WERI-Rb-1 (cell line): ENCODE results near the gene TMEM109.

Source experiments
- DNase-seq: peaks from one replicate; pipeline ENCODE4 v3.0.0-alpha.2; 2020
- H3K27ac ChIP-seq: fragments of 250-450 bp; sonication (Bioruptor Pico); 2 replicates; pipeline ENCODE4 v1.5.1; 2020; ENCODE audit warnings: mild to moderate bottlenecking, moderate library complexity
- H3K27me3 ChIP-seq: fragments of 250-450 bp; sonication (Bioruptor Pico); 2 replicates; pipeline ENCODE4 v1.5.1; 2021; ENCODE audit warnings: mild to moderate bottlenecking, low read depth, moderate library complexity; ENCODE audit not compliant: insufficient read depth, severe bottlenecking
- H3K36me3 ChIP-seq: fragments of 250-450 bp; sonication (Bioruptor Pico); 2 replicates; pipeline ENCODE4 v1.5.1; 2020; ENCODE audit warnings: mild to moderate bottlenecking, moderate library complexity
- H3K4me3 ChIP-seq: 2 replicates; pipeline ENCODE4 v1.5.1; 2011; ENCODE audit warnings: low read depth, mild to moderate bottlenecking, control low read depth, low read length
- H3K9me3 ChIP-seq: fragments of 250-450 bp; sonication (Bioruptor Pico); 2 replicates; pipeline ENCODE4 v1.5.1; 2021; ENCODE audit warnings: mild to moderate bottlenecking, moderate library complexity; ENCODE audit not compliant: severe bottlenecking
- CTCF ChIP-seq: IDR thresholded peaks from 2 replicates; pipeline ENCODE4 v1.5.1; 2011; ENCODE audit warnings: low read depth, mild to moderate bottlenecking, control low read depth, inconsistent platforms, low read length

Gene TMEM109

GRCh38 chr11:60887556-60887955, 26.4 kb upstream of the TMEM109 start:
- TF ChIP-seq CTCF: peak; percentile 79
- peak; percentile 68 for DNase-seq
- Histone ChIP-seq H3K27ac (no peak overlapping the region), H3K36me3 (peaks cover 17% of the 10 kb centered on the region), H3K4me3 (no peak overlapping the region), H3K27me3 (no peaks in the 10 kb centered on the region), H3K9me3 (no peaks in the 10 kb centered on the region)

GRCh38 chr11:60889869-60890311, 24.1 kb upstream of the TMEM109 start:
- Histone ChIP-seq H3K9me3 (no peaks in the 10 kb centered on the region), H3K36me3 (peaks cover 37% of the 10 kb centered on the region), H3K27ac (no peak overlapping the region), H3K4me3 (no peak overlapping the region), H3K27me3 (no peaks in the 10 kb centered on the region)
- DNase-seq: no peak
- no peak for TF ChIP-seq CTCF

- Histone ChIP-seq H3K27me3 (no peaks in the 10 kb centered on the region), H3K36me3 (peaks cover 45% of the 10 kb centered on the region), H3K9me3 (no peaks in the 10 kb centered on the region), H3K27ac (no peak overlapping the region), H3K4me3 (no peak overlapping the region)
- DNase-seq: no peak
- no peak for TF ChIP-seq CTCF
Measured at GRCh38 chr11:60890696-60891095, 23.3 kb upstream of the TMEM109 start.

GRCh38 chr11:60891103-60891741, 22.7 kb upstream of the TMEM109 start:
- Histone ChIP-seq H3K27ac (no peak overlapping the region), H3K9me3 (no peaks in the 10 kb centered on the region), H3K36me3 (peaks cover 50% of the 10 kb centered on the region), H3K4me3 (no peak overlapping the region), H3K27me3 (no peaks in the 10 kb centered on the region)
- no peak for TF ChIP-seq CTCF
- no peak for DNase-seq

- no peak overlapping the region for H3K27ac ChIP-seq
- H3K9me3 ChIP-seq: no peaks in the 10 kb centered on the region
- TF ChIP-seq CTCF: no peak
- DNase-seq: no peak
- H3K4me3 ChIP-seq: no peak overlapping the region
- no peaks in the 10 kb centered on the region for H3K27me3 ChIP-seq
- peaks cover 91% of the 10 kb centered on the region for H3K36me3 ChIP-seq
Measured at GRCh38 chr11:60895687-60896086, 18.3 kb upstream of the TMEM109 start.

- Histone ChIP-seq H3K4me3 (no peak overlapping the region), H3K9me3 (no peaks in the 10 kb centered on the region), H3K36me3 (peaks cover 95% of the 10 kb centered on the region), H3K27me3 (no peaks in the 10 kb centered on the region), H3K27ac (no peak overlapping the region)
- no peak for DNase-seq
- no peak for TF ChIP-seq CTCF
Measured at GRCh38 chr11:60897496-60897895, 16.5 kb upstream of the TMEM109 start.
